Medulla oblongata (tissue), 1 donor: ENCODE results near the gene ACOT7.

Source experiments
- DNase-seq: peaks from one replicate; pipeline ENCODE4 v3.0.0-alpha.2; 2015; ENCODE audit errors: extremely low spot score

ACOT7 gene

DNA sequence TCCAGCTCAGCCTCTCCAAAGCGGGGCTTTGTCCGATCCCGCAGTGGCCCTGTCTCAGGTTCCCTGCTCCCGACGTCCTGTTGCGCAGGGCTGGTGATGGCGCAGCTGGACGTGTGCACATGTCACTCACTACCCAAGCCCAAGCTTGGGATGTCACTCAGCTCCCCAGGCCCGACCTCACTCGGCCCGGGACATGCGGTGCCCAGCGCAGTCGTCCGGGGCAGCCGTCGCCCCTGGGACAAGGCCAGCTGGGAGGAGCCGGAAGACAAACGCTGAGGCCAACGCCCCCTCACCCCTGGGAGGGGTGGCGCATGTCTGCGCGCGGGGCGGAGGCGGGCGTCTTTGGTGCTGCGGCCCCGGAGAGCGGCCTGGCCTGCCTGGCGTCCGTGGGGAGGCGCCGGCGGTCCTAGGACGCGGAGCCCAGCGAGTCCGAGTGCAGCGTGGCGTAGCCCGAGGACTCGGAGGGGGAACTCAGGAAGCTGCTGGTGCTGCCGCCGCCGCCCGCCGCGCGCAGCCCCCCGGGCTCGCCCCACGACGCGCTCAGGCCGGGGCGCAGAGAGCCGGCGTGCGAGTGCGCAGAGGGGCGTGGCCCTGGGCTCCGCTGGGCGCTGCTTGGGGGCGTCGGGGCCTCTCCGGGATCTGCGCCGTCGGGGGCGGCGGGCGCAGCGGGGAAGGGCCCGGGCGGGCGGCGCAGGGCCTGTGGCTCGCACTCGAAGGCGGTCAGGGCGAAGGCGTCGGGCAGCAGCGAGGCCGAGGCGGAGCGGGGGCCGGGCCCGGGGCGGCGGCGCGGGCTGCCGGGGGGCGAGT is 144.4 kb downstream of the ACOT7 start:
- no peak for DNase-seq

DNA sequence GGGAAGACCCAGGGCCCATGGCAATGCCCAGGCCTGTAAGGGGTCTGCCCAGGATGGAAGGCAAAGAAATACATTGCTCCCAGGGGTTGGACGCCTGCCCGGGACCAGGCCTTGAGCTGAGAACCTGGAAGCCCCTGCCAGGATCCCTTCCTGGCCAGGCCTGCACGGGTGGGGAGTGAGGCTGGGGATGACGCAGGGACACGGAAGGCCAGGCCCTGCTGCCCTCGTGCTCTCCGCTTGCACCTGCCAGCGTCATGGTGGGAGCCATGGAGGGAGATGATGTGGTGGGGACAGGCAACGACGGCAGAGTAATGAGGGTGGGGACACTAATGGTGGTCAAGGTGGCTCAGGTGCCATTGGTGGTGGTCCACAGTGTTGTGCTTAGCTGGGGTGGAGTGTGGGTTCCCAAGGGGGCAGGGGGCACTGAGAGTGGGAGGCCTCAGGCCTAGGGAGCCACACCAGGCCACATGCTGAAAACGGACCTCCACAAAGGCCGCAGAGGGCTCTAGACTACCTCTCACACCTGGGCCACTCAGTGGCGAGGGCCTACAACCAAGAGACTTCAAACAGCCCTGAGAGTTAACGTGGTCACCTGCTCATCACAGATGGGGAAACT is 145.3 kb downstream of the ACOT7 start:
- no peak for DNase-seq

DNA sequence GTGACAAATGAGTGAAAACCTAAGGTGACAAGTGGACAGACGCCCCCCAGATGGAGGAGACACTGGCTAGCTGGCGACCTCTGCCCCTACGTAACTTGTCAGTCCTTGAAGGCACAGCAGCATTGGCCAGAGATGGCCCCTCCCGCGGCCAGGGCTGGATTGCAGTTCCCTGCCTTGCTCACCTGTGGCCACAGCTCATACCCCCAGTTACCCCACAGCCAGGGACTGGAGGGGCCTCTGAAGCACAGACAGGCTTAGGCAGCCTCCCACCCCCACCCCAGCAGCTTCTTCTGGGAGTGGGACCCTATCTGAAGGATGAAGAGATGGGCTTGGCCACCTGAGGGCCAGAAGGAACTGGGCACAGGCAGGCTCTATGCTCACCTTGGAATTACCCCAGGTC is 145.9 kb downstream of the ACOT7 start:
- no peak for DNase-seq

DNA sequence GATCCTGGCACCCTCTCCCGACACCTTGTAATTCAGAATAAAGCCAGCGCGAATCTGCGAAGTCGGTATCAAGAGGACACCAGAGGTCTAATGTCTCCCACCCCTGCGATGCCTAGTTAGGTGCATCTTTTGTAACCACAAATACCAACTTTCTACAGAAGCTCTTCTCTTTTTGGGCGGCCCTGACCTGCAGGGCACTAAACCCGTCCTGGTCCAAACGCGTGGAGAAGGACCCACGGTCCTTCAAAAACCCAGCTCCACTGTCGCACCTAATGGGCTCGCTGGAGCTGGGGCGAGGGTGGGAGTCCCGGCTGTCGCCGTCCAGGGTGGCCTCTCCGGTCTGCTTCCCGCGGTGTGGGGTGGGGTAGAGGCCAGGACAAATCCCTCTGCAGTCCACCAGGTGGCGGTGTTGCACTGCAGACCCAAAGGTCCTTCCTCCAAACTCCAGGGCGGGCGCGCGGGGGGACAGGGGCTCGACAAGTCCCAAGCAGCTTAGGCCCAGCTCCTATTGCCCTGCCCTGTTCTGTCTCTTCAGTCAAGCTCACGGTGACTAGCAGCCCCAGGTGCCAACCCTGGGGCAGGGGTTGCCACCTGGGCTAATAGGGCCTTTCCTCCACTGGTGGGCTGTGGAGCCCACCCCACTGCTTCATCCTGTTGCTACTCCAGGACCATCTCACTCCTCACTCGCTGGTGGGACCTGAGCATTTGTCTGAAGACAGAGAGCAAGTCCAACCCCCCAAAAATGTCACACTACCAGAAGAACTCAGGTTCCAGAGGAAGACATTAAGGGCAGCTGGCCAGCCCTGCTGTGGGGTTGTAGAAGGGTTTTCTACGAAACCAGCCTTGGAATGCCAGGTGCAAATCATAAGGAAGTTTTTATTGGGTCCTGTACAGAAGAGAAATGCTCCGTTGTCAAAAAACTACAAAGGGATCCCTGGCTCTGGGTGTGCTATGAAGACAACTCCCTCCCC is 146.8 kb downstream of the ACOT7 start:
- peak; percentile 77 for DNase-seq

DNA sequence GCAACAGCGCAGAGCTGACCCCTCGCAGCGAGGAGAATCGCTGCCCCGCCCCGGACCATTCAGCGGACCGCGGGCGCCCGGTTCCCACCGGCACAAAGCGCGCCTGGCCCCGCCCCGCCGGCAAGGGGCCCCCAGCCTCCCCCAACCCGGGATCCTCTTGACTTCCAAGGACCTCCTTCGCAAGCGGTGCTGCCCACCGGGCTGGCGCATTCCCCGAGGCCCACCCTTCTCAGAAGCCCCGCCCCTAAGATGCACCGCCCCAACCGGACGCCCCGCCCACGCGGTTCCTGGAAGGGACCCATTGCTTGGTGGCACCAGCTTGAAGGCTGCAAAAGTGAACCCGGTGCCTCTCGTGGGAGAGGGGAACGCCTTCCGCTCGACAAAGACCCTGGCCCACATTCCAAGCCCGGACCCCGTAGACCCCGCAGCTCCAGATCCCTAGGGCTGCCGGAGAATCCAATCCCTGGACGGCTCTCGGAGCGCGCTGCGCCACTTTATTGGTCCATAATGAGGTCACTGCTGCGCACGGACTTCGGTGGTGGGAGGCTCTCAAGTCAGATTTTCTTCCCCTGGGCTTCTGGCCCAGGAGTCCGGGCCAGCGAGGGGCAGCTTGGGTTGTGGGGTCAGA is 147.6 kb downstream of the ACOT7 start:
- no peak for DNase-seq

DNA sequence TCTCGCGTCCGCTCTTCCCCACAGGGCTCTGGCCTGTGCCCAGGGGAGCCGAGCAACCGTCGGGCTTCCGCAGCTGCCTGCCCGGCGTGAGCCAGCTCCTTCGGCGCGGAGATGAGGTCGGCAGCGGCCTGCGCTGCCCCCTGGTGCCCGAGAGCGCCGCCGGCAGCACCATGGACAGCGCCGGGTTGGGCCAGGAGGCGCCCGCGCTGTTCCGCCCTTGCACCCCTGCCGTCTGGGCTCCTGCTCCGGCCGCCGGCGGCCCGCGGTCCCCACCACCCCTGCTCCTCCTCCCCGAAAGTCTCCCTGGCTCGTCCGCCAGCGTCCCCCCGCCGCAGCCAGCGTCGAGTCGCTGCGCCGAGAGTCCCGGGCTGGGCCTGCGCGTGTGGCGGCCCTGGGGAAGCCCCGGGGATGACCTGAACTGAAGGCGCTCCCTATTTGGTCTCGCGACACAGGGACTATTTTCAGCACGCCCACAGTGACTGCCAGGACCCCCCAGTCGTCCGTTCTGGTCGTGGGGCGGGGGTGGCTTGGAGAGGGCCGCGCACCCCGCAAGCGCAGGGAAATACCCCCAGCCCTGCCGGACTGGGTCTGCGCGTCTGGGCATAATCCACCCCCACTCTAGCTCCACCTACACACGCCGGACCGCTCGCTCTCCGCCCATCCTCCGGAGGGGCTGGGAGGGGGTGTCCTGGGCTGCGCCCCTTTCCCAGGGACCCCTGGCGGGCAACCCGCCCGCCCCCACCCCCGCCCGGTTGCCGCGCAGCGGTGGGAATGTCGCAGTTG is 148.3 kb downstream of the ACOT7 start:
- peak; percentile 75 for DNase-seq

DNA sequence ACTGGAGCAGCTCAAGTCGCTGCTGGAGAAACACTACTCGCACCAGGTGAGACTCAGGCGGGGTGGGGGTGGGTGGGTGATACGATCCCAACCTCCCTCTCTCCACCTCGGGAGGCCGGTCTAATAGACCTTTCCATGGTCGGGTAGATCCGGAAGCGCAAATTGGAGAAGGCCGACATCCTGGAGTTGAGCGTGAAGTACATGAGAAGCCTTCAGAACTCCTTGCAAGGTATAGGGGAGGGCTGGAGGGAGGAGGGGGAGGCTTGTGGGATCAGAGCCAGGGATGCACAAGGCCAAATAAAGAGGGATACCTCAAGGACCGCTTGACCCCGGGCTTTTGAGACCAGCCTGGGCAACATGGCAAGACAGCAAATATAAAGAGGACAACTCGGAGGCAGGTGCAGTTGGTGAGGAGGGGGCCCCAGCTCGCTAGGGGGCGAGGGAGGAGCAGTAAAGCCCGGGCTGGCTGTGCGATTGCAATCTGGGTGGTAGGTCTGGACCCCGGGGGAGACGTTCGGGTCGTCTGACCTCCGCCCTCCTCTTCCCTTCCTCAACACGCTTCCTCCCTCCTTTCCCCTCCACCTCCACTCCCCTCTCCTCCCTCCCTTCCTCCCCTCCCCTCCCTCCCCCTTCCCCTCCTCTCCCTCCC is 149.0 kb downstream of the ACOT7 start:
- DNase-seq = no peak

DNA sequence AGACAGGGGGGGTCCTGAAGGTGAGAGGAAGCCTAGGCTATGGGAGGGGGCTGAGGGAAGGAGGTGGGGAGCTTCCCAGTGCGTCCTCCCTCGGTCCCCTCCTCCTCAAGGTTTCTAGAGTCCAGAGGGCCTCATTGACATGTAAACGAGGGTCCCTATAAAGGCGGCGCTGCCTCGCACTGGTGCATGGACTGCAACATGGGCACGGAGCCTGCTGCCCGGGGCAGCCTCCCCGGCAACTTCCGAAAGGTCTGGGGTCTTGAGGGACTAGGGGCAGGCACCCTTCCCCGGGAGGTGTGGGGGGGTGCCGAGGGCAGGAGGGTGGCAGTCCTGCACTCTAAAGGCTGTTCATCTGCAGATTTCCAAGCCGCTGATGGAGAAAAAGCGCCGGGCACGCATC is 149.6 kb downstream of the ACOT7 start, which contains the start of gene HES3:
TSS of gene HES3 (plus strand) at position 187 of the 400 bp plus-strand sequence. CDS start at position 374, 187 bp downstream.
- DNase-seq = no peak

DNA sequence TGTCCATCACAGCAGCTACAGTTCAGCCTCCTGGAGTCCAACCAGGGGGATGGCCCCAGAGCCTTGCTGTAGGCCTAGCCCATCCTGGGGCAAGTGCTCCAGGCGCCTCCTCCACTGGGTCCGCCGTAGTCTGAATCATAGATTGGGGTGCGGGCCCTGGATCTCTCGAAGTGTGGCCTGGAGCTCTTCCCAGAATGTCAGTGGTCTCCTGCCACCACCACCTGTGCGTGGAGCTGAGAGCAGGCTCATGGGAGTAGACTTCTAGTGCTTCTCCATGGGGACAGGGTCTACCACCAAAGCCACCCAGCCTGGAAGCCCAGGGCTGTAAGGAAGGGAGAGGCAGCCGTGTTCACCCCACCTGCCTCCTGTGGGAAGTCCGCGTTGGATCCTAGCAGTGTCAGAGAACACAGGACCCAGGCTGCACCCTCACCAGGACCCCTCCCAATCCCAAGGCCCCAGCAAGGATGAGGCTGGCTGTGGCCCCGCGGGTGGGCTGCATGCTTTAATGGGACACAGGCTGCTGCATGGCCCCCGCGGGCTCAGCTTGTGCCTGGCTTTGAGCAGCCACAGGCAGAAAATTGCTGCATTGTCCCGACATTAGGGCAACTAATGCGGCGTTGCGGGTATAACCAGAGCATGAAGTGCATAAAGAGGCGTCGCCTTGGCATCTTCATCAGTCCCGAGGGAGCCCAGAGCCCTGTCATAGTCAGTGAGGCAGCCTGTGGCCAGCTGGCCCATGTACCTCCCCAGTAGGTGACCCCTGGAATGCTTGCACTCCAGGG is 150.3 kb downstream of the ACOT7 start:
- no peak for DNase-seq

DNA sequence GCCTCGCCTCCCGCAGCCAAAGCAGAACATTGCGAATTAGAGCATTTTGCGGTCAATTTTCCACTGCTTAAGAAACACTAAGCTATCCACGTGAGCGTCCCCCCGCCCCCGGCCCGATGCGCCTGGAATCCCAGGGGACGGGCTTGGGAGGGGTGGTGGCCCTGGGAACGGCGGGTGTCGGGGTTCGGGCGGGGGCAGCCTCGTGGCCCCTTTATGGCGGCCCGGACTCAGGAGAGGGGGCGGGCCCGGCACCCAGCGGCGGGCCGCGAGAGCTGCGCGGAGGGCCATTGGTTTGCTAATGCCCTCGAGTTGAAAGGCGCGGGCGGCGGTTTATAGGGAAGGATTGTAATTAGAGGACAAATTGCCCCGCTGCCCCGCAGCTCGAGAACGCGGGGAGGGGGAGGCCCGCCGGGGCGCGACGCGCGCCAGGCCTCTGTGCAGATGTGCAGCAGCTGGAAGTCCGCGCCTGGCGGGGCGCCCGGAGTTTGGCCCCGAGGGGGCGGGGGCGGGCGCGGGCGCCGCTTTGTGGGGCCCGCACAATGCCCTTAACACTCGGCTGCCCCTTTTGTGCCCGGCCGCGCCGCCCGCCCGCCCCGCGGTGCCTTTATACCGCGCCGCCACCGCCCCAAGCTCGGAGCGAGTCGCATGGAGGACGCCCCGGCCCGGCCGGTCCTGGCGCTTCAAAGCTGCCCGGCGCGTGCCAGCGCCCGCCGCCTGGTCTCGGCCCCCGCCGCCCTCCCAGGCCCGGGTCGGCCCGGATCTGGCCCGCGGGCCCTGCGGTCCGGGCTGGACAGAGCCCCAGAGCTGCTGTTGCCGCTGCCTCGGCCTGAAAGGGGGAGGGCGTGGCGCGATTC is 151.5 kb downstream of the ACOT7 start:
- no peak for DNase-seq

DNA sequence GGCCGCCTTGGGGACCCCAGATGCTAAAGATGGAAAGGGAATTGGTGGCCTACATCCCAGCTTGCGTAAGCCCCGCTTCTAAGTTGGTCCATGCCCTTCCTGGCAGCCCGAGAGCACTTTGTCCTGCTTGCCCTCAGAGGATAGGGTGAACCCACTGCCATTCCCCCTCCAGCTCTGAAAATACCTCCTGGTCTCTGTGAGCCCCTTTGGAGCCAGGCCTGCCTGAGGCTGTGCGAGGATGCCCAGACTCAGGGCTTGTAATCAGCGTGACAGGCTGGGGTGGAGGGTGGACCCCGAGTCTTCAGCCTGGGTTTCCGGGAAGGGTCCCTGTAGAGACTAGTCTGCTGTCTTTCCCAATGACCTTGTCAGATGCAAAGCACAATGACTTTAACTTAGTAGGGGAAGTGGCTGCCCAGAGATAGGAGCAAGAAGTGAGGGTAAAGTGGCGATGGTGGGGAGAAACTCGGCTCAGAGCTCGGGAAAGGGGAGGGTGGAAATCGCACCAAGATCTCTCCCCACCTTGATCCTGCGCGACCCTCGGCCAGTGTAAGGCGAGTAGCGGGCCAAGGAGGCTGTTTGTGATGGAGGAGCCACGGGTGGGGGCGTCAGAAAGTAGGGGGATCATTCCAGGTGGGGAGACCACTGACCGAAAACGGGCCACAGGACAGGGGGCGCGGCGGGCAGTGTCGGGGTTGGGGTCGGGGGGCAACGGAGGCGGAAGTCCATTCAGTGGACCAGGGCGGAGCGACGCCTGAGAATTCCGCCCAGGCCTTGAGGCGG is 152.3 kb downstream of the ACOT7 start:
- DNase-seq = no peak

DNA sequence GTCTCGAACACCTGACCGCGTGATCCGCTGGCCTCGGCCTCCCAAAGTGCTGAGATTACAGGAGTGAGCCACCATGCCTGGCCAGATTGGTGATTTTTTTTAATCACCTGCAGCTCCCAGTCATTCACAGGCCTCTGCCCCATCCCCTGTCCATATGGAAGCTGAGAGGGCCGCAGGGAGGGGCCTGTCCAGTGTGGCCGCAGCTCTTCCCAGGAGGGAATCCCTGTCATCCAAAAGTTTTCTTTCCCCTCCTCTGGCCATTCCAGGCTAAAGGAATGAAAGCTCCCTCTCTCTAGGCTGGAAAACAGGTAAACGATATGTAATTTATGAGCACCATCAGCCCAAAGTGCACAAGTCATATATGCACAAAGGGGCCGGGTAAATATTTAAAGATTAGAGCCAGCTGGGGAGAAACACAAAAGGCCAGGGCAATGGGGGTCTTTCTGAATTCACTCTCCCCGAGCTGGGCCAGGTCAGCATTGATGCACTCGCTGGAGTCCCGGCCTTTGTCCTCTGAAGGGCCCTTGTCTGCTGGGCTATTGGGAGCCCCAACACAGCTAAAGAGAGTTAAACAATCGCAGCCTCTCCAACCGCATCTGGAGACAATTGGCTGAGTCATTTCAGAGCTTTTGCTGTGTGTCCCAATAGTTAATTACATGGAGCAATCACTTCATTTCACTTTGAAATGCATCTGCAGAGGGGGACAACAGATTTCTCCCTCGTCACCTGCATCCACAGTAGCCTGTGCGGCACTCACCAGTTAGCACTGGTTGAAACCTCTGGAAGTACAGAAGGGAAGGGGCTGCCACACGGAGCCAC is 153.4 kb downstream of the ACOT7 start:
- no peak for DNase-seq

DNA sequence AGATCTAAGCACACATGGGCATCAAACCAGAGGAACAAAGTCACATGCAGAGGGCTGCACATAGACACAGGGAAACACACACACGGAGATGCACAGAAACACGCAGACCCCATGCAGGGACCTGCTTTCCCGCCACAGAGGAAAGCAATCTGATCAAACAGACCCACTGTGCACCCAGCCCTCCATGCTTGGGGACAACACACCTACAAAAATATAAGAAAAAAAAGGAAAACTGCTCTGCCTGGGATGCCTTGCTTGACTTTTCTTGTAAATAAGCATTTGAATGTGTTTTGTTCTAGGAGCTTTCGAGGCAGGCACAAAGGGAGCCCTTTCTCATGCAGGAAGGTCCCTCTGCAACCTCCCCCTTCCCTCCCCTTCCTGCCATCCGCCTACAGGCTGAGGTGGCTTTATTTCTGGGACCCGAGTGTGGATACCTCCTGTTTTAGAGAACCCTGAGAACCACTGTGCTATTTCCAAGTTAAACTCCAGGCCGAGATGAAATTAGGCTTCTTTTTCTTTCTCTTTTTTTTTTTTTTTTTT is 154.3 kb downstream of the ACOT7 start:
- no peak for DNase-seq

DNA sequence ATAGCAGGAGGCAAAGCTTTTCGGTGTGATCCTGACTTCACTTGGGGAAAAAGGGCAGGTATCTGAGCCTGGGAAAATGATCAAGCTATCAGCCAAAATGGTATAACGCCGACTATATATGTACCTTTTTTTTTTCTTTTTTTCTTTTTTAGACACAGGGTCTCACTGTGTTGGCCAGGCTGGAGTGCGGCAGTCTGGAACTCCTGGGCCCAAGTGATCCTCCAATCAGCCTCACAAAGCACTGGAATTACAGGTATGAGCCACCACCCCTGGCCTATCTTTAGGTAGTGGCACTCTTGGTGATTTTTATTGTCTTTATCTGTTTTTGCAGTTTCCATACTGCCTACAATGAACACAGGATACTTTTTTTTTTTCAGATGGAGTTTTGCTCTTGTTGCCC is 156.5 kb downstream of the ACOT7 start:
- no peak for DNase-seq

DNA sequence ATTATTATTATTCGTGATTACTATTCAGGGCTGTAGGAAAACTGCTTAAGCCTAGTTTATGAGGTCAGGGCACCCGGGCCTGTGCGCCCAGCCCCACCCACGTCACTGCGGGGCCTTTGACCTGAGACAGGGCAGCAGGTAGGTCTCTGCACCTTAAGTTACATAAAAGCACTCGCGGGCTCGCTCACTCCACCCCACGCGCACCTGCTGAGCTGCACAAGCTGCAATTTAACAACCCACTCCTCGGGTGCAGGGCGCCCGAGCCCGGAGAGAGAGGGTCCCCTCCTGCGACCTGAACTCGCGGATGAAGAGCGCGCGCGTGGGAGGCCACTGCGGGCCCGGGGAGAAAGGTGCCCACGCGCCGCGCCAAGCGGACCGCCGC is 158.3 kb downstream of the ACOT7 start:
- DNase-seq = no peak

DNA sequence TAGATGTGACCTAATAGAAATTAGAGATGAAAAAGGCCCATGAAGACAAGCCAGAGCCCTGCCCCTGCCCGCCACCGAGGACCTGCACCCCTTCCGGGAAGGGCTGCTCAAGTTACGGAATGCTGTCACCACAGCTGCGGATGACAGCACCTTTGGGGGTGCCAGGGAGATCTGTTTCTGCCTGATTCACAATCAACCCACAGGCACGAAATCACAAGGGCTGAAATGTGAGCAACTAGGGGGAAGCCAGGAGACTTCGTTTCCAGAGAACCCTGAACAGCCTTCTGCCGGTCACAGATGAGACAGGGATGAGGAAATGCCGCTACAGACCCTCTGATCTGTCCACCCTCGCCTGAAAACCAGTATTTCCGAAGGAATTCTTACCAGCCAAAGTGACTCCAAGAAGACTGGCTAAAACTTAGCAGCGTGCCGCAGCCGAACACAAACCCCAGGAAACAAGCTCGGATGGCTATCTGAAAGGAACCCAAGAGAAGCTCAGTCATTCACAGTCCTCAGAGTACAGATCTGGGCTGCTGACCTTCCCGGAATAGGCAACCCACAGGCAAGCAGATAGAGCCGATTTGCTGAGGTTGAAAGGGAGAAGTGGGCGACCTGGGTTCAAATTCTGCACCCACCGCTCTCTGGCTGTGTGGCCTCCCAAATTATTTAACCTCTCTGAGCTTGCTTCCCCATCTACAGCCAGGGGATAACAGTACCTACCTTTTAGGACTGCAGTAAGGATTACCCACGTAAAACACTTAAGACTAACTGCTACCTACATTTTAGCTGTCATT is 158.9 kb downstream of the ACOT7 start:
- no peak for DNase-seq
